ENCODE measurements around the gene TCERG1L. TPM values are rescaled to one million over a fixed set of nuclear protein-coding genes. Genes with fewer than 3 reads are reported as not detected.

TCERG1L gene
- total RNA-seq, 1 experiment from 2014 or later, result not detected

DNA sequence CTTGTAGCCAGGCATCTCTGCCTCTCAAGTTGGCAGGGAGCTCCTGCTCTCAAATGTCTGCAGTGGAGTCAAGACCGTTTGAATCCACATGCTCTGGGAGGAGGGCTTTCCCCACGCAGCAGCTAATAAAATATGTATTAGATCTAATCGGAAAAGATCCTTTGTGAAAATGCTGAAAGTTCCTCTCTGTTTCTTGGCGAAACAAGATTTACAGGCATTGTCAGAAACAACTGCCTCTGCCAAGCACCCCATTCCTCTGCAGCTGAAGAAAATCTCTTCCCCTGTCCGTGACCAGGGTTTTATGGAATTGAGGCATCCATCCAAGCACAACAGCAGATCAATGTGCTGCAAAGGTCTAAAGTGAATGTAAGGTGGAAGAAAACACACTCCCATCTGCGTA is 165.8 kb downstream of the TCERG1L start:
- TF ChIP-seq SIN3A (IDR thresholded peaks at IDR 0.05; ENCODE audit: borderline replicate concordance, insufficient read depth, low read depth, low read length) (no peak), POLR2AphosphoS5 (IDR thresholded peaks at IDR 0.05; ENCODE audit: low read depth, low read length) (no peak), TCF7L2 (IDR thresholded peaks at IDR 0.05; ENCODE audit: low read depth, low read length) (no peak)
- TF ChIP-seq, protein P1, sequence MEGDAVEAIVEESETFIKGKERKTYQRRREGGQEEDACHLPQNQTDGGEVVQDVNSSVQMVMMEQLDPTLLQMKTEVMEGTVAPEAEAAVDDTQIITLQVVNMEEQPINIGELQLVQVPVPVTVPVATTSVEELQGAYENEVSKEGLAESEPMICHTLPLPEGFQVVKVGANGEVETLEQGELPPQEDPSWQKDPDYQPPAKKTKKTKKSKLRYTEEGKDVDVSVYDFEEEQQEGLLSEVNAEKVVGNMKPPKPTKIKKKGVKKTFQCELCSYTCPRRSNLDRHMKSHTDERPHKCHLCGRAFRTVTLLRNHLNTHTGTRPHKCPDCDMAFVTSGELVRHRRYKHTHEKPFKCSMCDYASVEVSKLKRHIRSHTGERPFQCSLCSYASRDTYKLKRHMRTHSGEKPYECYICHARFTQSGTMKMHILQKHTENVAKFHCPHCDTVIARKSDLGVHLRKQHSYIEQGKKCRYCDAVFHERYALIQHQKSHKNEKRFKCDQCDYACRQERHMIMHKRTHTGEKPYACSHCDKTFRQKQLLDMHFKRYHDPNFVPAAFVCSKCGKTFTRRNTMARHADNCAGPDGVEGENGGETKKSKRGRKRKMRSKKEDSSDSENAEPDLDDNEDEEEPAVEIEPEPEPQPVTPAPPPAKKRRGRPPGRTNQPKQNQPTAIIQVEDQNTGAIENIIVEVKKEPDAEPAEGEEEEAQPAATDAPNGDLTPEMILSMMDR (IDR thresholded peaks at IDR 0.05), result no peak
- TF ChIP-seq, protein P2, sequence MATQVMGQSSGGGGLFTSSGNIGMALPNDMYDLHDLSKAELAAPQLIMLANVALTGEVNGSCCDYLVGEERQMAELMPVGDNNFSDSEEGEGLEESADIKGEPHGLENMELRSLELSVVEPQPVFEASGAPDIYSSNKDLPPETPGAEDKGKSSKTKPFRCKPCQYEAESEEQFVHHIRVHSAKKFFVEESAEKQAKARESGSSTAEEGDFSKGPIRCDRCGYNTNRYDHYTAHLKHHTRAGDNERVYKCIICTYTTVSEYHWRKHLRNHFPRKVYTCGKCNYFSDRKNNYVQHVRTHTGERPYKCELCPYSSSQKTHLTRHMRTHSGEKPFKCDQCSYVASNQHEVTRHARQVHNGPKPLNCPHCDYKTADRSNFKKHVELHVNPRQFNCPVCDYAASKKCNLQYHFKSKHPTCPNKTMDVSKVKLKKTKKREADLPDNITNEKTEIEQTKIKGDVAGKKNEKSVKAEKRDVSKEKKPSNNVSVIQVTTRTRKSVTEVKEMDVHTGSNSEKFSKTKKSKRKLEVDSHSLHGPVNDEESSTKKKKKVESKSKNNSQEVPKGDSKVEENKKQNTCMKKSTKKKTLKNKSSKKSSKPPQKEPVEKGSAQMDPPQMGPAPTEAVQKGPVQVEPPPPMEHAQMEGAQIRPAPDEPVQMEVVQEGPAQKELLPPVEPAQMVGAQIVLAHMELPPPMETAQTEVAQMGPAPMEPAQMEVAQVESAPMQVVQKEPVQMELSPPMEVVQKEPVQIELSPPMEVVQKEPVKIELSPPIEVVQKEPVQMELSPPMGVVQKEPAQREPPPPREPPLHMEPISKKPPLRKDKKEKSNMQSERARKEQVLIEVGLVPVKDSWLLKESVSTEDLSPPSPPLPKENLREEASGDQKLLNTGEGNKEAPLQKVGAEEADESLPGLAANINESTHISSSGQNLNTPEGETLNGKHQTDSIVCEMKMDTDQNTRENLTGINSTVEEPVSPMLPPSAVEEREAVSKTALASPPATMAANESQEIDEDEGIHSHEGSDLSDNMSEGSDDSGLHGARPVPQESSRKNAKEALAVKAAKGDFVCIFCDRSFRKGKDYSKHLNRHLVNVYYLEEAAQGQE (IDR thresholded peaks at IDR 0.05; ENCODE audit: insufficient read depth in 1 of 2, low read depth in 2 of 2, low read length in 1 of 2), result no peak
- POLR2A ChIA-PET, result no interaction called here
- no TSS peak for BruUV-seq (replicated peaks)
- no peaks in the 10 kb centered on the region for H3K9me3 ChIP-seq (ENCODE audit: control insufficient read depth, insufficient read depth, low read depth, low read length)
- H3K27ac ChIP-seq (ENCODE audit: low read length), result no peak overlapping the region
- H3K4me3 ChIP-seq (ENCODE audit: low read depth in 2 of 2, low read length in 2 of 2), result no peak overlapping the region
- no peaks in the 10 kb centered on the region for H3K36me3 ChIP-seq (ENCODE audit: control insufficient read depth, insufficient read depth, low read length)
- H3K27me3 ChIP-seq (ENCODE audit: control insufficient read depth, insufficient read depth, low read length), result peaks cover 2% of the 10 kb centered on the region; the same call in 1 of the 2 replicates
- no peaks in the 10 kb centered on the region for H3K4me1 ChIP-seq (ENCODE audit: control insufficient read depth, insufficient read depth, low read length)
- intact Hi-C loops (cut with micrococcal nuclease; ENCODE audit: unreplicated experiment), result no loop called here
- DNase-seq (ENCODE audit: low read depth, low spot score), result no peak
- in situ Hi-C loops (cut with HindIII; ENCODE audit: low pct_unique_long_range_greater_than_20kb, low sequenced_read_pairs), result no loop called here
- ATAC-seq, result no peak
- CTCF ChIA-PET, result no interaction called here

DNA sequence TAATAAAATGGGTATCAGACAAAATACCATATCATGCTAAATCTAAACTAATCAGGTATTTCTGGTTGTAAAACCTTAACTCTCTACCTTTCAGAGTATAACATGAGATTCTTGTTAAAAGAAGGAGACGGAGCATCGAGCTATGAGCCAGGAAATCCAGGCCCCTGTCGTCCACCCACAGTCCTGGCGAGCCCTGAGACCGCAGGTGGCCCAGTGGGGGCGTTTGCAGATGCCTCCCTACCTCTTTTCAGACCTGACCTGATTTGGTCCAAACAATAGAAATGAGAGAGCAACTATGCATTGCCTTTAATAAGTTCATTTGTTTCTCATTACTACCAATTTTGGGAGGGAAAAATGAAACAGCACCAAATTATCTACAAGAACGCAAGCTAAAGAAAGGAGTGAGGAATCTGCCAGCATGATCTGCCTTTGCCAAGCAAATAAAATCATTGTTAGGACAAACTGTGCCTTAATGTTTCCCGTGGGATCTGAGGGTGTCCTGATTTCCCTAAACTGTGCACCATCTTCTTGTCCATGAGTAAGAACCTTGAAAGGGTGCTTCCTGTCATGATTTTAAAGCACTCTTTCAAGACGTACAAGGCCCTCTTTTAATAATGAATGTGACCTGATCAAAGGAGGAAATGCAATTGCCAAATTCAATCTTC is 166.7 kb downstream of the TCERG1L start:
- TF ChIP-seq POLR2AphosphoS5 (IDR thresholded peaks at IDR 0.05; ENCODE audit: low read depth, low read length), result no peak
- TF ChIP-seq, protein P1 (IDR thresholded peaks at IDR 0.05), result no peak
- TF ChIP-seq, protein P2 (IDR thresholded peaks at IDR 0.05; ENCODE audit: insufficient read depth in 1 of 2, low read depth in 2 of 2, low read length in 1 of 2), result no peak
- TF ChIP-seq SIN3A (IDR thresholded peaks at IDR 0.05; ENCODE audit: borderline replicate concordance, insufficient read depth, low read depth, low read length), result no peak
- no peak for TF ChIP-seq TCF7L2 (IDR thresholded peaks at IDR 0.05; ENCODE audit: low read depth, low read length)
- POLR2A ChIA-PET, result no interaction called here
- CTCF ChIA-PET, result no interaction called here
- Histone ChIP-seq H3K4me1 (ENCODE audit: control insufficient read depth, insufficient read depth, low read length) (no peaks in the 10 kb centered on the region), H3K4me3 (ENCODE audit: low read depth in 2 of 2, low read length in 2 of 2) (no peak overlapping the region), H3K27ac (ENCODE audit: low read length) (no peak overlapping the region), H3K27me3 (ENCODE audit: control insufficient read depth, insufficient read depth, low read length) (peaks cover 2% of the 10 kb centered on the region; the same call in 1 of the 2 replicates), H3K36me3 (ENCODE audit: control insufficient read depth, insufficient read depth, low read length) (no peaks in the 10 kb centered on the region), H3K9me3 (ENCODE audit: control insufficient read depth, insufficient read depth, low read depth, low read length) (no peaks in the 10 kb centered on the region)
- in situ Hi-C loops (cut with HindIII; ENCODE audit: low pct_unique_long_range_greater_than_20kb, low sequenced_read_pairs) (no loop called here), intact Hi-C loops (cut with micrococcal nuclease; ENCODE audit: unreplicated experiment) (no loop called here)
- ATAC-seq (no peak), DNase-seq (ENCODE audit: low read depth, low spot score) (no peak)
- BruUV-seq (replicated peaks), result no TSS peak

All from Panc1 (cell line).